Stomach (tissue), 9 donors: ENCODE measurements around the gene ZNF497. TPM values are rescaled to one million over a fixed set of nuclear protein-coding genes. Genes with fewer than 3 reads are reported as not detected.
"Not testable (repeated sequence)": the region's sequence is repeated elsewhere in the genome, so short reads cannot be mapped to it uniquely, and the experiment has no call there.

Experiments used
- DNase-seq, 2 donors: peaks; one replicate each; pipeline versions ENCODE4 v3.0.0 to v3.0.0-alpha.2; 2013 to 2019
- H3K27ac ChIP-seq, 5 donors: fragments of 200-600 bp in 4 of 5; sonication (generic) in 4 of 5; one replicate each; pipeline ENCODE4 v1.5.1; 2013 to 2019; ENCODE audit warnings: mild to moderate bottlenecking in 1 of 5, moderate library complexity in 1 of 5
- H3K27me3 ChIP-seq, 3 donors: fragments of 200-600 bp; sonication (generic); one replicate each; pipeline ENCODE4 v1.5.1; 2017 to 2019; ENCODE audit warnings: mixed run types in 1 of 3
- H3K36me3 ChIP-seq, 4 donors: fragments of 200-600 bp; sonication (generic); 1 replicate in 3 of 4; 2 replicates in 1 of 4; pipeline ENCODE4 v1.5.1; 2016 to 2019
- H3K4me1 ChIP-seq, 4 donors: fragments of 200-600 bp; sonication (generic); one replicate each; pipeline ENCODE4 v1.5.1; 2016 to 2019
- H3K4me3 ChIP-seq, 4 donors: fragments of 200-600 bp; sonication (generic) in 3 of 4; one replicate each; pipeline ENCODE4 v1.5.1; 2016 to 2019; ENCODE audit warnings: mild to moderate bottlenecking in 1 of 4
- H3K9me3 ChIP-seq, 4 donors: fragments of 200-600 bp; sonication (generic); one replicate each; pipeline ENCODE4 v1.5.1; 2016 to 2019
- EP300 ChIP-seq: sonication (generic); formaldehyde crosslinking; IDR thresholded peaks from one replicate; pipeline ENCODE4 v1.6.1; 2017; ENCODE audit warnings: antibody characterized with exemption
- POLR2A ChIP-seq, 4 donors: fragments of 450-650 bp; IDR thresholded peaks; one replicate each; pipeline ENCODE4 v1.6.1; 2016; ENCODE audit warnings: antibody characterized with exemption in 4 of 4, control low read depth in 2 of 4, mild to moderate bottlenecking in 1 of 4, moderate library complexity in 1 of 4
- POLR2AphosphoS5 ChIP-seq, 3 donors: sonication (generic); formaldehyde crosslinking; IDR thresholded peaks; one replicate each; pipeline ENCODE4 v1.6.1; 2016; ENCODE audit warnings: antibody characterized with exemption in 3 of 3
- WGBS, 5 donors: extraction: QIAGEN DNeasy Blood & Tissue Kit in 3 of 5; methylation state at CpG; one replicate each; pipeline versions ENCODE4 v1.1.5 to v1.1.7; 2013 to 2018; 5-methylcytosine and 5-hydroxymethylcytosine counted together
- intact Hi-C: fragments of 100-400 bp; cut with DNase I; formaldehyde crosslinking; loops from one replicate; pipeline ENCODE4 v1.15.1; 2023; ENCODE audit warnings: low total_unique reads
- polyA plus RNA-seq, 3 donors: library from polyadenylated mRNA; stranded (reverse); fragments of 200-250 nt; gene quantifications; one replicate each; pipeline ENCODE4 v1.2.3, GENCODE V29; 2013
- total RNA-seq, 5 donors: library from RNA; depleted of rRNA; stranded (reverse); fragments of >200 nt; gene quantifications; one replicate each; pipeline versions ENCODE4 v1.1.0 to v1.2.3, GENCODE V29; 2014 to 2016
- TF ChIP-seq, protein P1 (sequence below), 7 experiments: fragments of 450-650 bp in 4 of 7; fragments of 200-600 bp in 3 of 7; sonication (generic) in 3 of 7; IDR thresholded peaks; one replicate each; pipeline ENCODE4 v1.5.1; 2016 to 2019; ENCODE audit warnings: antibody characterized with exemption in 7 of 7, control low read depth in 2 of 7, mild to moderate bottlenecking in 1 of 7
- donor health status: healthy with polysubstance abuse.
- donor health status: Bipolar disorder and iron deficiency.
- donor health status: healthy.

ZNF497 gene
- total and polyA plus RNA-seq, 8 donors, result 0.12 to 12.3 (median 1.0) TPM; not detected in 1

DNA sequence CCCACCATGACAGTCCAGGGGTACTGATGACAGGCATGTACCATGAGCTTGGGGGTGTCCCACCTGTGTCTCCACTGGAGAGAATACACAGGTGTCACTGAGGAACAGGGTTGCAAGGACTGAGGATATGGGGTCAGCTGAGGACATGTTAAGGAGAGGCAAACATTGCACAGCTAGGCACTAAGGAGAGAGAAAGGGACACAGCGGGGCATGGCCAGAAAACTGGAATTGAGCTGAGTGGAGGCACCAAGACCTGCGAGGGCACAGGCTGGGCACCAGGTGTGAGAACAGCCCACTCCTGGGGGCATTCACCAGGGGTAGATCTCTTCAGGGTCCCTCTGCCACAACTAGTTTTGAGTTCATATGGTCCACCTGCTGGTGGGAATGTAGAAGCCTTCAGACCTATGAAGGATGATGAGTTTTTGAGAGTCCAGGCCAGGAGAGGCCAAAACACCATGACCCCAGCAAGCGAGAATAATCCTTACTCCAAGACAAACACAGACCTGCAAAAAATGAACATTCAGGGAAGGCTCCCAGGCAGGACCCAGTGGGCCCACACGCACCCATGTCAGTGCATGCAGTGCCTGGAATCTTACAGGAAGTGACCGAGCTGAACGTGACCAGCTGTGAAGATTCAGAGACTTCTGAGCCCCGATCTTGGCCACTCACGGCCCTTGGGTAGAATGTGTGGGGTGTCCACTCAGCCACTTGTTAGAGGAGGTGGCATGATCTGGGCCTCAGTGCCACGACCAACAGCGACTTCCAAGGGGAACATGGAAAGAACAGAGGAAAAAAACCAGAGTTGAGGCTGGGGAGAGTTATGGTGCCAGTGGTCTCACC is 44.5 kb upstream of the ZNF497 start:
- intact Hi-C loops, result no loop called here
- TF ChIP-seq EP300 (no peak), POLR2A (IDR thresholded peaks at IDR 0.05) (no peak)
- TF ChIP-seq, protein P1, sequence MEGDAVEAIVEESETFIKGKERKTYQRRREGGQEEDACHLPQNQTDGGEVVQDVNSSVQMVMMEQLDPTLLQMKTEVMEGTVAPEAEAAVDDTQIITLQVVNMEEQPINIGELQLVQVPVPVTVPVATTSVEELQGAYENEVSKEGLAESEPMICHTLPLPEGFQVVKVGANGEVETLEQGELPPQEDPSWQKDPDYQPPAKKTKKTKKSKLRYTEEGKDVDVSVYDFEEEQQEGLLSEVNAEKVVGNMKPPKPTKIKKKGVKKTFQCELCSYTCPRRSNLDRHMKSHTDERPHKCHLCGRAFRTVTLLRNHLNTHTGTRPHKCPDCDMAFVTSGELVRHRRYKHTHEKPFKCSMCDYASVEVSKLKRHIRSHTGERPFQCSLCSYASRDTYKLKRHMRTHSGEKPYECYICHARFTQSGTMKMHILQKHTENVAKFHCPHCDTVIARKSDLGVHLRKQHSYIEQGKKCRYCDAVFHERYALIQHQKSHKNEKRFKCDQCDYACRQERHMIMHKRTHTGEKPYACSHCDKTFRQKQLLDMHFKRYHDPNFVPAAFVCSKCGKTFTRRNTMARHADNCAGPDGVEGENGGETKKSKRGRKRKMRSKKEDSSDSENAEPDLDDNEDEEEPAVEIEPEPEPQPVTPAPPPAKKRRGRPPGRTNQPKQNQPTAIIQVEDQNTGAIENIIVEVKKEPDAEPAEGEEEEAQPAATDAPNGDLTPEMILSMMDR (IDR thresholded peaks at IDR 0.05), result peak in 2 of 7 experiments; percentile 11 to 13
- DNase-seq, result peak in 1 of 2 donors; percentile 36
- Histone ChIP-seq H3K4me1 (peaks cover 10 to 35% (median 33%) of the 10 kb centered on the region in 4 donors), H3K27ac (peak overlapping the region in 3 of 5 donors; percentile 91 to 92 (median 92)), H3K9me3 (no peaks in the 10 kb centered on the region), H3K36me3 (no peaks in the 10 kb centered on the region), H3K4me3 (peak overlapping the region; percentile 70 to 83 (median 78)), H3K27me3 (no peaks in the 10 kb centered on the region)
- WGBS, 5 donors, result 54 to 68% (median 67%) methylated on average over 10 of the region's 10 CpGs

DNA sequence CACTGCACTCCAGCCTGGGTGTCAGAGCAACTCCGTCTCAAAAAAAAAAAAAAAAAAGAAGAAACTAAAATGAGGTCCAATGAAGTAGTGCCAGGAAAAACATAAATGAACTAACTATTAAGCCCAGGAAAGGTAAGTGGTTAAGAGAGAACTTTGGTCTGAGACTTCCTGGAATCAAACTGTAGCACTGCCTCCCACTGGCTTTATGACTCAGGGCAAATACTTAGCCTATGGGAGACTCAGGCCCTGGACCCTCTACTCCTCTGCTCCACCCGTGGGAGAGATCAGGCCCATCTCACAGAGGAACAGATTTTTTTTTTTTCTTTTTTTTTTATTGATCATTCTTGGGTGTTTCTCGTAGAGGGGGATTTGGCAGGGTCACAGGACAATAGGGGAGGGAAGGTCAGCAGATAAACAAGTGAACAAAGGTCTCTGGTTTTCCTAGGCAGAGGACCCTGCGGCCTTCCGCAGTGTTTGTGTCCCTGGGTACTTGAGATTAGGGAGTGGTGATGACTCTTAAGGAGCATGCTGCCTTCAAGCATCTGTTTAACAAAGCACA is 41.4 kb upstream of the ZNF497 start:
- H3K4me3 ChIP-seq, H3K27me3 ChIP-seq, intact Hi-C loops, H3K36me3 ChIP-seq, H3K27ac ChIP-seq, H3K9me3 ChIP-seq: not testable (repeated sequence)
- peak in 1 of 2 donors; percentile 34 for DNase-seq
- WGBS, 5 donors, result 57 to 75% (median 71%) methylated on average over 3 to 5 of the region's 5 CpGs
- peaks cover 25 to 45% (median 37%) of the 10 kb centered on the region in 4 donors for H3K4me1 ChIP-seq

DNA sequence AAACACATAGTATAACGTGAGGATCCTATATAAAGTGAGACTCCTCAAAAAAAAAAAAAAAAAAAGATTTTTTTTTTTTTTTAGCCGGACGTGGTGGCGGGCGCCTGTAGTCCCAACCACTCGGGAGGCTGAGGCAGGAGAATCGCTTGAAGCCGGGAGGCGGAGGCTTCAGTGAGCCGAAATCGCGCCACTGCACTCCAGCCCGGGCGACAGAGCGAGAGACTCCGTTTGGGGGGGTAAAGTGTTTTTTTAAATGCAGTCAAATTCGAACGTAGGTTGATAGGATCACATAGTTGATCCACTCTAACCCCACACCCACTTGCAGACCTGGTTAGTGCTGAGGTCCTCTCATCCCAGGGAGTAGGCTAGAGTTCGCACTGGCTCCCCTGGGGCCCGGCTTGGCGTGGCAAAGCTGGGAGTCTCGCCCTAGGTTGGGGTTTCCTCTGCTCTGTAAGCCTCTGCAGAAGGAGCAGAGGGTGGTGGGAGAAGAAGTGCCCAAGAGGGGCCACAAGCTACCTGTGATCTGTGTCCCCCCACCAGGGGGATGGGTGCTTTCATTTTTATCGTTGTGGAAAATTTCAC is 39.4 kb upstream of the ZNF497 start:
- WGBS, 5 donors, result 14 to 43% (median 24%) methylated on average over 14 to 23 of the region's 23 CpGs
- peak in 1 of 2 donors; percentile 24 for DNase-seq
- H3K36me3 ChIP-seq, result no peaks in the 10 kb centered on the region
- H3K27ac ChIP-seq, result peak overlapping the region in 3 of 5 donors; percentile 78 to 88 (median 87)
- peak overlapping the region; percentile 58 to 71 (median 60) for H3K4me3 ChIP-seq
- TF ChIP-seq, protein P1 (IDR thresholded peaks at IDR 0.05), result no peak
- TF ChIP-seq EP300 (no peak), POLR2A (IDR thresholded peaks at IDR 0.05) (no peak), POLR2AphosphoS5 (IDR thresholded peaks at IDR 0.05) (no peak)
- H3K4me1 ChIP-seq, result peaks cover 17 to 35% (median 25%) of the 10 kb centered on the region in 4 donors
- peaks cover 1 to 16% (median 3%) of the 10 kb centered on the region in 3 donors for H3K27me3 ChIP-seq
- intact Hi-C loops, result no loop called here
- H3K9me3 ChIP-seq, result no peaks in the 10 kb centered on the region

DNA sequence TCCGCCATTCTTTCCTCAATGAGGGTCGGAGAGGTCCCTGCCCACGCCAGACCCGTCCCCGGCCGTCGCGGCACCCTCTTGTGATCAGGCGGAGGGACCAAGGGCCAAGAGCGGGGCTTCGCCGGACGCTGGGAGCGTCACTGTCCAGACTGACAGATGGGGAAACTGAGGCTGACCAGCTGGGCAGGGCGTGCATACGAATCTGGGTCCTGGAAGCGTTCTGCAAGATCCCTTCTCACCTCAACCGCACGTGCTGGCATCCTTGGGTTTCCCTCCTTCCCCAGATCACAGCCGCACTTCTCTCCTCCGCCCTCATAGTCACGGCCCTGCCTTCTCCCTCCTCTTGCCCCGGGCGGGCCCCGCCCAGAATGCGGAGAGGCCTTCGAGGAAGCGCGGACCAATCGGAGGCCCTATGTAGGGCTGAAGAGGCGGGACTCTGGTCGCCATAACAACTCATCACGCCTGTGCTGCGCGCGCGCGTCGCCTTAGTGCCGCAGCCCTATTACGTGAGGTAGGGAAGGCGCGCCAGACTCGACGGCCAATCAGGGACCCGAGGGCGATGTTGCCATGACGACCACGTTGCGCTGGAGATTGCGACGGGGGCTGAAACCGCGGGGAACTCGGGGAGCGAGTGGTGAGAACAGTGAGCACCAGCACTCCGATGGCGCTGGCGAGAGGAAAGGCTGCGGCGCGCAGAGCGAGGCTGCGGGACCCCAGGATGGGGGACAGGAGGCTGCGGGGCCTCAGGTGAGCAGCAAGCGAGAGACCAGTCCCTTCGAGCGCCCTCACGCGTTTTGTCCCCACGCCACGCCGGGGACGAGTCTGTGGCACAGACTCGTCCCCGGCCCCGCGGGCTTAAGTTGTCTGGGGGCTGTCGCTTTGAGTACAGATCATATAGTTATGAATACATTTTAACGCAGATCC is 38.6 kb upstream of the ZNF497 start:
- peak; percentile 100 for DNase-seq
- no peak for TF ChIP-seq EP300
- TF ChIP-seq POLR2A (IDR thresholded peaks at IDR 0.05), result peak in 2 of 4 donors; percentile 32 to 59
- TF ChIP-seq, protein P1 (IDR thresholded peaks at IDR 0.05), result no peak
- TF ChIP-seq POLR2AphosphoS5 (IDR thresholded peaks at IDR 0.05), result peak; percentile 54 to 92 (median 86)
- 2 to 3% (median 2%) methylated on average over 51 to 80 of the region's 80 CpGs for WGBS, 5 donors
- peak overlapping the region; percentile 67 to 88 (median 85) for H3K27ac ChIP-seq
- peak overlapping the region; percentile 58 to 71 (median 60) for H3K4me3 ChIP-seq
- H3K36me3 ChIP-seq, result no peaks in the 10 kb centered on the region
- no peaks in the 10 kb centered on the region for H3K9me3 ChIP-seq
- peaks cover 6 to 24% (median 9%) of the 10 kb centered on the region in 3 donors for H3K27me3 ChIP-seq
- intact Hi-C loops, result no loop called here
- peaks cover 21 to 37% (median 25%) of the 10 kb centered on the region in 4 donors for H3K4me1 ChIP-seq
